Body of pancreas (tissue), 4 donors: ENCODE data around the gene SLC10A3.

ENCODE experiments used
- POLR2A ChIP-seq, 3 donors: fragments of 450-650 bp; IDR thresholded peaks; one replicate each; pipeline ENCODE4 v1.6.1; 2016; ENCODE audit warnings: antibody characterized with exemption in 3 of 3, mild to moderate bottlenecking in 2 of 3
- TF ChIP-seq, protein P1 (sequence below), 7 experiments: fragments of 450-650 bp in 4 of 7; fragments of 200-600 bp in 3 of 7; sonication (generic) in 3 of 7; IDR thresholded peaks; one replicate each; pipeline ENCODE4 v1.5.1; 2016 to 2019; ENCODE audit warnings: antibody characterized with exemption in 7 of 7

DNA sequence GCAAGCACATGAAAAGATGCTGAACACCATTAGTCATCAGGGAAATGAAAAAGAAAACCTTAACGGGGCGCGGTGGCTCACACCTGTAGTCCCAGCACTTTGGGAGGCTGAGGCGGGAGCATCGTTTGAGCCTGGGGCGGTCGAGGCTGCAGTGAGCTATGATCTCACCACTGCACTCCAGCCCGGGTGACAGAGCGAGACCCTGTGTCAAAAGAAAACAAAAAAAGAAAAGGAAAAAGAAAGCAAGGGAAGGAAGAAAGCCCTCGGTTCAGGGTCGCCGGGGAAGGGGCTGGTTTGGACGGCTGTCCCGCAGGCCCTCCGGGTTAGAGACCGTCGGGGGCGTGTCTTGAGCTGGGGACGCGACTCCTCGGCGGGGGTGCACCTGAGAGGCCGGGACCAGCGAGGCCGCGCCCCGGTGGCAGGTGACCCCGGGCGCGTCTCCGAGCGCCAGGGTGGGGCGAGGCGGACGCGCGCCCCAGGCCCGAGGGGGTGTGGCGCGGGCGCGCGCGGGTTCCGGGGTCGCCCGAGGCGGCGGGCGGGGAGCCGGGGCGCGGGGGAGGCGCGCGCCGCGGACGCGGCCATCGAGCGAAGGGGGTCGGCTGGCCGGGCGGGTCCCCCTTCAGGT, 32.8 kb downstream of the SLC10A3 start:
- TF ChIP-seq, protein P1, sequence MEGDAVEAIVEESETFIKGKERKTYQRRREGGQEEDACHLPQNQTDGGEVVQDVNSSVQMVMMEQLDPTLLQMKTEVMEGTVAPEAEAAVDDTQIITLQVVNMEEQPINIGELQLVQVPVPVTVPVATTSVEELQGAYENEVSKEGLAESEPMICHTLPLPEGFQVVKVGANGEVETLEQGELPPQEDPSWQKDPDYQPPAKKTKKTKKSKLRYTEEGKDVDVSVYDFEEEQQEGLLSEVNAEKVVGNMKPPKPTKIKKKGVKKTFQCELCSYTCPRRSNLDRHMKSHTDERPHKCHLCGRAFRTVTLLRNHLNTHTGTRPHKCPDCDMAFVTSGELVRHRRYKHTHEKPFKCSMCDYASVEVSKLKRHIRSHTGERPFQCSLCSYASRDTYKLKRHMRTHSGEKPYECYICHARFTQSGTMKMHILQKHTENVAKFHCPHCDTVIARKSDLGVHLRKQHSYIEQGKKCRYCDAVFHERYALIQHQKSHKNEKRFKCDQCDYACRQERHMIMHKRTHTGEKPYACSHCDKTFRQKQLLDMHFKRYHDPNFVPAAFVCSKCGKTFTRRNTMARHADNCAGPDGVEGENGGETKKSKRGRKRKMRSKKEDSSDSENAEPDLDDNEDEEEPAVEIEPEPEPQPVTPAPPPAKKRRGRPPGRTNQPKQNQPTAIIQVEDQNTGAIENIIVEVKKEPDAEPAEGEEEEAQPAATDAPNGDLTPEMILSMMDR (IDR thresholded peaks at IDR 0.05), result no peak
- TF ChIP-seq POLR2A (IDR thresholded peaks at IDR 0.05), result no peak
